Measurements from ENCODE around the gene SYNGR4. TPM values are rescaled to one million over a fixed set of nuclear protein-coding genes. Genes with fewer than 3 reads are reported as not detected.

Gene SYNGR4
- total and polyA plus RNA-seq, 2 donors (not counting 1 experiment from before 2014, with no cell fraction given) = not detected

- ATAC-seq (ENCODE audit: low read depth) (no peak), DNase-seq (no peak)
- 100% methylated on average over 1 of the region's 3 CpGs for WGBS (ENCODE audit: insufficient coverage)
- ChIA-PET POLR2A (interaction anchor here (0.6 kb wide), 1 partner anchor 37 kb away, joined by 6 read pairs; the partner anchor contains the start of gene EMP3), CTCF (interaction anchor here (2.2 kb wide), 1 partner anchor 28 kb away, joined by 9 read pairs; no protein-coding TSS in a partner anchor)
- Mint-ChIP-seq H3K4me3 (peak overlapping the region; percentile 39), H3K27me3 (no peaks in the 10 kb centered on the region), H3K9me3 (ENCODE audit: insufficient read depth) (no peaks in the 10 kb centered on the region), H3K27ac (no peak overlapping the region), H3K4me1 (peaks cover 15% of the 10 kb centered on the region)
- Histone ChIP-seq H2AFZ (ENCODE audit: insufficient read depth, low read depth, low read length, poor library complexity, severe bottlenecking) (no peak overlapping the region), H4K20me1 (ENCODE audit: control insufficient read depth, insufficient read depth, low read length, poor library complexity, severe bottlenecking) (no peaks in the 10 kb centered on the region), H3K79me2 (ENCODE audit: control insufficient read depth, insufficient read depth, low read length) (no peaks in the 10 kb centered on the region), H3K9ac (ENCODE audit: low read length) (no peak overlapping the region), H3K36me3 (replicated peaks in 1 of 2; ENCODE audit: control extremely low read depth in 1 of 2, control insufficient read depth in 1 of 2, extremely low read depth in 1 of 2, insufficient read depth in 2 of 2, low read length in 1 of 2) (peaks cover 0 to 3% of the 10 kb centered on the region in 2 experiments), H3K27ac (ENCODE audit: low read length in 2 of 2) (no peak overlapping the region), H3K4me1 (ENCODE audit: control insufficient read depth in 2 of 2, insufficient read depth in 2 of 2, low read length in 2 of 2) (peaks cover 5 to 20% of the 10 kb centered on the region in 2 donors), H3K4me3 (ENCODE audit: control extremely low read depth in 1 of 5, extremely low read depth in 1 of 5, insufficient read depth in 1 of 5, low read depth in 2 of 5, low read length in 4 of 5) (no peak overlapping the region), H3K4me2 (replicated peaks; ENCODE audit: low read depth, low read length, poor library complexity, severe bottlenecking) (no peak overlapping the region), H3K27me3 (replicated peaks in 1 of 4; ENCODE audit: control extremely low read depth in 1 of 4, control insufficient read depth in 3 of 4, insufficient read depth in 4 of 4, low read length in 3 of 4) (no peaks in the 10 kb centered on the region), H3K9me3 (ENCODE audit: control extremely low read depth in 1 of 3, control insufficient read depth in 2 of 3, insufficient read depth in 1 of 3, low read length in 2 of 3) (no peaks in the 10 kb centered on the region)
- TF ChIP-seq CTCF (IDR thresholded peaks at IDR 0.05) (no peak), EZH2 (IDR thresholded peaks at IDR 0.05; ENCODE audit: borderline replicate concordance, insufficient read depth, low read depth, low read length, poor library complexity, severe bottlenecking) (no peak)
- intact Hi-C loops (cut with micrococcal nuclease) = loop anchor here (5.0 kb wide), 3 partner anchors 150 to 1760 kb away; partner anchors contain the start of genes CALM3 and LMTK3
These were observed 2.3 kb upstream of the SYNGR4 start for GRCh38 chr19:48361912-48362311.
